ENCODE data around the gene ABCB10. TPM values are rescaled to one million over a fixed set of nuclear protein-coding genes. Genes with fewer than 3 reads are reported as not detected.
"Not testable (repeated sequence)": the region's sequence is repeated elsewhere in the genome, so short reads cannot be mapped to it uniquely, and the experiment has no call there.

The ABCB10 gene
- total RNA-seq, 8 experiments from 2014 or later: 7.1 to 15.1 (median 11.1) TPM

DNA sequence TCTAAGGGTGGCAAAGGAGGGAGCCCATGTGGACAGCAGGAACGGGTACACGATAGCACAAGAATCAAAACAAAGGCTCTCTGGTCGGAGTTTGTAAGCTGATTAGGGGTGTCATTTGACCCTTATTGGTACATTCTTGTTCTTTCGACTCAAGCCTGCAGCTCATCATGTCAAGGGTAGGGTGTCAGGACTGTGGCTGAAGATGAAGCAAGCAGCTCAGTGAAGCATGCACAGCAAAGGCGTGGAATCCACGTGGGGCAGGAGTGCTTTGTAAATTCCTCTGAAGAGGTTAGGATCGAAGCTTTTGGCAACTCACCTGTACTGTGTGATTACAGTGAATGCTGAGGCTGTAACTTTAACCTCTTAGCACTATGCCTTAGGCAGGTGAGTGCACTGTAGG lies 4.7 kb upstream of the ABCB10 start:
- in situ Hi-C loops (cut with MboI; ENCODE audit: low pct_unique_long_range_greater_than_20kb in 2 of 9, low sequenced_read_pairs in 9 of 9, unreplicated experiment in 9 of 9): no loop called here
- no peak overlapping the region for H3K27ac ChIP-seq
- 0 to 69% (median 50%) methylated on average over 1 to 7 of the region's 7 CpGs; no CpG with 5 or more reads in 2 of the 10 experiments for WGBS, 10 experiments

DNA sequence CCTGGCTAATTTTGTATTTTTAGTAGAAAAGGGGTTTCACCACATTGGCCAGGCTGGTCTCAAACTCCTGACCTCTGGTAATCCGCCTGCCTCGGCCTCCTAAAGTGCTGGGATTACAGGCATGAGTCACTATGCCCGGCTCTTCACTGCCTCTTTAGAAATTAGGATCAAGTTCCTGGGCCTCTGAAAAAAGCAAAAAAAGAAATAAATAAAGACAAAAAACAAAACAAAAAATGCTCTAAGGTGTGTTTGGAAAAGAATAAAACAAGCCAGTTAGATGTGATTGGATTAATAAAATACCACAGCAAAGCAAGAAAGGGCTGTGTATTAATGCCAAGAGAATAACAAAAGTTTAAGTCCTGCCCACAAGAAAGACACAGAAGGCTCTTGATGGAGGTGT lies 4.2 kb upstream of the ABCB10 start:
- H3K4me1 ChIP-seq (replicated peaks in 1 of 2): peaks cover 3 to 4% of the 10 kb centered on the region in 2 donors
- no peak overlapping the region for H3K27ac ChIP-seq
- 38 to 87% (median 65%) methylated on average over 1 to 3 of the region's 3 CpGs; no CpG with 5 or more reads in 2 of the 10 experiments for WGBS, 10 experiments
- no peak overlapping the region for H3K4me3 ChIP-seq
- in situ Hi-C loops (cut with MboI; ENCODE audit: low pct_unique_long_range_greater_than_20kb in 2 of 9, low sequenced_read_pairs in 9 of 9, unreplicated experiment in 9 of 9): no loop called here
- ATAC-seq (replicated peaks in 6 of 8): no peak

More for the DNA sequence above, 4.7 kb upstream of the ABCB10 start:
- no peak overlapping the region for H3K4me3 ChIP-seq
- H3K4me1 ChIP-seq (replicated peaks in 1 of 2): peaks cover 3 to 4% of the 10 kb centered on the region in 2 donors
- no peak for ATAC-seq (replicated peaks in 6 of 8)

DNA sequence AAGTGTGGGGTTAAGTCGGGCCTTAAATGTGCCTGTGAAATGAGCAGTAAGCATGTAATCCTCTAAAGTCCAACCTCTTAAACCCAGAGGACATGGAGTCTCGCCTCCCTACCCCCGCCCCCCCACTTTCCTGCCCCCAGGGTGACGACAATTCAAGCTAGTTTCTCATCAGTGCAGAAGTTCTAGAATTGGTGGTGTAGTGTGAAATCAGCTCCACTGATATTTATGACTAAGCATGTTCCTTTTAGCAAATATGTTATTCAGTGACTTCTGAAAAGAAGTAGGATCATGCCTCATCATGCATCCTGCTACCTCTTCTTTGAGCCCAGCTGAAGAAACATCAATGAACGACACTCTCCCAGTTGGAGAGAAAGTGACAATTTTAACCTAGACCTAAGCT lies 2.6 kb upstream of the ABCB10 start:
- in situ Hi-C loops (cut with MboI; ENCODE audit: low pct_unique_long_range_greater_than_20kb in 2 of 9, low sequenced_read_pairs in 9 of 9, unreplicated experiment in 9 of 9): no loop called here
- ATAC-seq (replicated peaks in 6 of 8): no peak
- Histone ChIP-seq H3K4me3 (no peak overlapping the region), H3K4me1 (replicated peaks in 1 of 2) (peaks cover 17 to 18% of the 10 kb centered on the region in 2 donors), H3K27ac (no peak overlapping the region)
- WGBS, 10 experiments: 13 to 95% (median 75%) methylated on average over 1 to 2 of the region's 5 CpGs; no CpG with 5 or more reads in 3 of the 10 experiments

DNA sequence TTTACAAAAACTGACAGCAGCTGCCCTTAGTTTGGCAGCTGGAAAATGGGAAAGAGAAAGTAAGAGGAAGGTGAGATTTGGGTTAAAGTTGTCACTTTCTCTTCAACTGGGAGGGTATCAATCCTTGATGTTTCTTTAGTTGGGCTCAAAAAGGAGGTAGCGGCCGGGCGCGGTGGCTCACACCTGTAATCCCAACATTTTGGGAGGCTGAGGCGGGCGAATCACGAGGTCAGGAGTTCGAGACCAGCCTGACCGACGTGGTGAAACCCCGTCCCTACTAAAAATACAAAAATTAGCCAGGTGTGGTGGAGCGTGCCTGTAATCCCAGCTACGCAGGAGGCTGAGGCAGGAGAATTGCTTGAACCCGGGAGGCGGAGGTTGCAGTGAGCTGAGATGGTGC lies 1.6 kb upstream of the ABCB10 start:
- H3K4me1 ChIP-seq (replicated peaks in 1 of 2): peaks cover 23 to 25% of the 10 kb centered on the region in 2 donors
- ATAC-seq (replicated peaks in 6 of 8); H3K4me3 ChIP-seq; H3K27ac ChIP-seq; in situ Hi-C loops (cut with MboI; ENCODE audit: low pct_unique_long_range_greater_than_20kb in 2 of 9, low sequenced_read_pairs in 9 of 9, unreplicated experiment in 9 of 9): not testable (repeated sequence)
- WGBS, 10 experiments: 94 to 100% (median 96%) methylated on average over 1 to 14 of the region's 15 CpGs; no CpG with 5 or more reads in 1 of the 10 experiments

DNA sequence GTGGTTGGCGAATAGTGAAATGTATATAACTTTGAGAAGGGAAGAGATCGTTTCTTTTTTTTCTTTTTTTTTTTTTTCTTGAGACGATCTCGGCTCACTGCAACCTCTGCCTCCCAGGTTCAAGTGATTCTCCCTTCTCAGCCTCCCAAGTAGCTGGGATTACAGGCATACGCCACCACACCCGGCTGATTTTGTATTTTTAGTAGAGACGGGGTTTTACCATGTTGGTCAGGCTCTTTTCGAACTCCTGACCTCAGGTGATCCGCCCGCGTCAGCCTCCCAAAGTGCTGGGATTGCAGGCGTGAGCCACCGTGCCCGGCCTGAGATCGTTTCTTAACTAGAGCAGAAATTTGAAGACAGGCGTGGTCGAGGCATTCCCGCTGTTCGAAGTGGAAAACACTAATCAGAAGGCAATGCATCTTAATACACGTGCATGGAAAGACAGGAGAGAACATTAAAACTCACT lies 862 bp upstream of the ABCB10 start:
- H3K4me3 ChIP-seq: peak overlapping the region; percentile 66 to 88 (median 70)
- H3K4me1 ChIP-seq (replicated peaks in 1 of 2): peaks cover 27 to 28% of the 10 kb centered on the region in 2 donors
- in situ Hi-C loops (cut with MboI; ENCODE audit: low pct_unique_long_range_greater_than_20kb in 2 of 9, low sequenced_read_pairs in 9 of 9, unreplicated experiment in 9 of 9); ATAC-seq (replicated peaks in 6 of 8): not testable (repeated sequence)
- 4 to 92% (median 69%) methylated on average over 3 to 14 of the region's 20 CpGs; no CpG with 5 or more reads in 2 of the 10 experiments for WGBS, 10 experiments
- H3K27ac ChIP-seq: peak overlapping the region; percentile 4 to 8

DNA sequence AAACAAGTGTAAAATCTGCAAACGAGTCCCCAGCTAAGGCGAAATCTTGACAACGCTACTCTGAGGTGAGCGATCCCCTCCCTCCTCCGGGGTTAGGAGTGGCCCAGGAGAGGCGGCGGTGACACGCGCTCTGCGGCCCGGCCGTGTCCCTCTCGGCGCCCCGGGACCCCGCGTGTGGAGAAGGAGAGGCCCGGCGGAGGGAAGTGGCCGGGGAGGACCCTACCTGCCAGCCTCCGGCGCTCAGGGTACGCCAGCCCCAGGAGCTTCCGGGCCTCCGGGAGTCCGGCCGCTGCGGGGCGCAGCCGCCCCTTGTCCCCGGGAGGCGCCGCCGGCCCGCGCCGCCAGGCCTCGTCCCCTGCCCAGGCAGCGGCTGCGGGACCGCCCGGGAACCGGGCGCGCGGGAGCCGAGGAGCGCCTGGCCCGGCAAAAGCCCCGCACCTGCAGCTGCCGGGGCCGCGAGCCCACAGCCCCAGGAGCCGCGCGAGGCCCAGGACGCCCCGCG lies 543 bp downstream of the ABCB10 start:
- peaks cover 27 to 28% of the 10 kb centered on the region in 2 donors for H3K4me1 ChIP-seq (replicated peaks in 1 of 2)
- ATAC-seq (replicated peaks in 6 of 8): peak; percentile 4 to 13 (median 10)
- peak overlapping the region; percentile 78 to 84 for H3K27ac ChIP-seq
- in situ Hi-C loops (cut with MboI; ENCODE audit: low pct_unique_long_range_greater_than_20kb in 2 of 9, low sequenced_read_pairs in 9 of 9, unreplicated experiment in 9 of 9): no loop called here
- peak overlapping the region; percentile 66 to 88 (median 70) for H3K4me3 ChIP-seq
- 0% methylated on average over 1 to 16 of the region's 59 CpGs; no CpG with 5 or more reads in 4 of the 10 experiments for WGBS, 10 experiments

DNA sequence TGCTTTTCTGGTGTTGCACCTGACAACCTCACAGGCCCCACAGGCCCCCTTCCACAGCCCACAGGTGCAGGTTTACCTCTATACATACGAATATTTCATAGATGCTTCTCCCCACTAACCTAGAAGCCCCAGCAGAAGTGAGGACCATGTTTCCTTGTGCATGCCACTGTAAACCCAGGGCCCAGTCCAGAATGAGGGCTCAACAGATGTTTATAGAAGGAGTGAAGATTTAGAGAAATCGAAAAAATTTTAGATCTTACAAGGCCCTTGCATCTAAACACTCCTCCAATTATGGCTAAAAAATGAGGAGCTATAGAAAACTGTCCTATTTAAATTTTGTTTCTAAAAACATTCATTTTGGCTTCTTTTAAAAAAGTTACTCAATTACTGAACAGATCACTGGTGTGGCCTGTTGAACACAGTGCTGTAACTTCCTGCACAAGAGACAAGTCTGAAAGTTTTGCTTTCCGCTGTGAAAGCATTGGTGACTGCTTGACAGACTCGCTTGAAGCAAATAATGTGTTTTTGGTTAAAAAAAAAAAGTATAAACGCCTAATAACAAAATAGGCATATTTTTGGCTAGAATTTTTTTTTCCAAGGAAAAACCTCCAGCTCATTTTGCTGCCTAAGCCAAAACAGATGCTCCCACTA lies 1.2 kb downstream of the ABCB10 start:
- no peak for ATAC-seq (replicated peaks in 6 of 8)
- Histone ChIP-seq H3K4me3 (peak overlapping the region; percentile 66 to 88 (median 70)), H3K4me1 (replicated peaks in 1 of 2) (peaks cover 28 to 33% of the 10 kb centered on the region in 2 donors), H3K27ac (no peak overlapping the region)
- in situ Hi-C loops (cut with MboI; ENCODE audit: low pct_unique_long_range_greater_than_20kb in 2 of 9, low sequenced_read_pairs in 9 of 9, unreplicated experiment in 9 of 9): no loop called here
- 0 to 43% (median 26%) methylated on average over 1 to 5 of the region's 5 CpGs; no CpG with 5 or more reads in 1 of the 10 experiments for WGBS, 10 experiments

DNA sequence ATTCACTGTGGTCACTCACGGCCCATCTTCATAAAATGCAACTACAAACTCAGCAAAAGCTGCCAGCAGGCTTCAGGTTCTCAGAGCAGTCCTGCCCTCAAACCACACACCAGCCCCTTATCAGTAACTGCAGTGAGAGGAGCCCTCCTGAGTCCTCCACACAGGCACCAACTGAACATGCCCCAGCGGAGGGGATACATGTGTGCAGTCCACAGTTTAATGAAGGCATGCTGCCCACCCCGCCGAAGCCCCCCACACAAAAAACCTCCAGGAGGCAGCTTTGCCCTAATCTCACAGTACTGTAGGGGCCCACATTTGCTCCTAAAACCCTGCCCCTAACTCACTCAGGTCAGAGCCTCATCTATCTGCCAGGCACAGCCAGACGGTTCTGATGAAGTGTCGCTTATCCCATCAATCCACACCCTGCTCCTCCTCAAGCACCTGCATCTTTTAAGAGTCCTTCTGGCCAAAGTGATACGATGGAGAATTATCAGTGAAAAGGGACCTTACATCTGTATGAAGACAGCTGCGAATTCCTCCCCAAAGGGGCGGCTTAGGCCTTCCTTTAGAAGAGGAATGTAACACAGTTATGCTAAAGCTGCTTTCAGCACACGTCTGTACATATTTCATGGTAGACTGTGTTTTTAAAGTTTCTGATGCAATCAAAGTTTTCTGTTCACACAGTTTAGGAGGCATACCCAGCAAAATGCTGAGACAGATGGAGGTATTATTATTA lies 3.5 kb downstream of the ABCB10 start:
- ATAC-seq (replicated peaks in 6 of 8): no peak
- H3K4me3 ChIP-seq: no peak overlapping the region
- H3K27ac ChIP-seq: no peak overlapping the region
- H3K4me1 ChIP-seq (replicated peaks in 1 of 2): peaks cover 34 to 35% of the 10 kb centered on the region in 2 donors
- in situ Hi-C loops (cut with MboI; ENCODE audit: low pct_unique_long_range_greater_than_20kb in 2 of 9, low sequenced_read_pairs in 9 of 9, unreplicated experiment in 9 of 9): no loop called here
- 17 to 85% (median 73%) methylated on average over 1 to 10 of the region's 10 CpGs; no CpG with 5 or more reads in 2 of the 10 experiments for WGBS, 10 experiments

DNA sequence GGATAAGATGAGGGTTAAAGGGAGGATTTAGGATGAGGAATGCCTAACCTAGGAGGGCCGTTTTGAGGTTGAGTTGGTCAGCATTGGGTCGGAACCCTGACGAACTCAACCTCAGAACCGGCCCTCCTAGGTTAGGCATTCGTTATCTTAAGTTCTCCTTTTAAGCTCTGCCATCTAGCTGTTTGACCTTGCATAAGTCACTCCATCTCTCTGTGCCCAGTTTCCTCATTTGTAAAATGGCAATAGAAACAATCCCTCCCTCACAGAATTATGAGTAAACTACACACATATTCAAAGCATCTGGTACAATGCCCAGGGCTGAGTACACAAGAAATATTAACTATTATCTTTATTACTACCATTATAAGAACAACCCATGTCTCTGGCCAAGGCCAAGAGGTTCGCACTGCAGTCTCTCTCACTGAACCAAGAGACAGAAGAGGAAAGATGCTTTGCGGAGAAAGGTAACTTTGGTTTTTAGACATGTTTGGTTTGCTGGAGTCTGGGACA lies 4.8 kb downstream of the ABCB10 start:
- ATAC-seq (replicated peaks in 6 of 8): no peak

DNA sequence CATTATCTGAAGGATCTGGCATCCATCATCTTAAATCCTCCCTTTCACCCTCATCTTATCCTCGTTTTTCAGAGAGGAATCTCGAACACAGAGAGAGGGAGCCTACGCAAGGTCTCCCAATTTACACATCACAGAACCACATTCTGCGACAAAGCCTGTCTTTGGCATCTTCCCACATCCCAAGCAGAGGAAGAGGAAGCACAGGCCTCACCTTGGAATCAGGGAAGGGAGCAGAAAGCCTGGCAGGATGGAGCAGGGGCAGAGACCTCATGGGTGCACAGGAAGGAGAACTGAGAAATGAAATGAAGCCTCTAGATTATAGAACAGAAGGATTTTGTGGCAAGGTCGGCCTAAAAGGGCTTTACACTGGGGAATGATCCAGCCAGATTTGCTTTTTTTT lies 5.8 kb downstream of the ABCB10 start:
- in situ Hi-C loops (cut with MboI; ENCODE audit: low pct_unique_long_range_greater_than_20kb in 2 of 9, low sequenced_read_pairs in 9 of 9, unreplicated experiment in 9 of 9): no loop called here
- H3K27ac ChIP-seq: no peak overlapping the region
- H3K4me3 ChIP-seq: no peak overlapping the region
- no peak for ATAC-seq (replicated peaks in 6 of 8)
- 40 to 100% (median 82%) methylated on average over 1 to 4 of the region's 5 CpGs; no CpG with 5 or more reads in 4 of the 10 experiments for WGBS, 10 experiments
- H3K4me1 ChIP-seq (replicated peaks in 1 of 2): peaks cover 31 to 36% of the 10 kb centered on the region in 2 donors

More for the DNA sequence above, 4.8 kb downstream of the ABCB10 start:
- in situ Hi-C loops (cut with MboI; ENCODE audit: low pct_unique_long_range_greater_than_20kb in 2 of 9, low sequenced_read_pairs in 9 of 9, unreplicated experiment in 9 of 9): no loop called here
- H3K4me1 ChIP-seq (replicated peaks in 1 of 2): peaks cover 31% of the 10 kb centered on the region in 2 donors
- WGBS, 10 experiments: 80 to 100% (median 96%) methylated on average over 1 to 7 of the region's 7 CpGs; no CpG with 5 or more reads in 1 of the 10 experiments
- no peak overlapping the region for H3K4me3 ChIP-seq
- H3K27ac ChIP-seq: no peak overlapping the region

DNA sequence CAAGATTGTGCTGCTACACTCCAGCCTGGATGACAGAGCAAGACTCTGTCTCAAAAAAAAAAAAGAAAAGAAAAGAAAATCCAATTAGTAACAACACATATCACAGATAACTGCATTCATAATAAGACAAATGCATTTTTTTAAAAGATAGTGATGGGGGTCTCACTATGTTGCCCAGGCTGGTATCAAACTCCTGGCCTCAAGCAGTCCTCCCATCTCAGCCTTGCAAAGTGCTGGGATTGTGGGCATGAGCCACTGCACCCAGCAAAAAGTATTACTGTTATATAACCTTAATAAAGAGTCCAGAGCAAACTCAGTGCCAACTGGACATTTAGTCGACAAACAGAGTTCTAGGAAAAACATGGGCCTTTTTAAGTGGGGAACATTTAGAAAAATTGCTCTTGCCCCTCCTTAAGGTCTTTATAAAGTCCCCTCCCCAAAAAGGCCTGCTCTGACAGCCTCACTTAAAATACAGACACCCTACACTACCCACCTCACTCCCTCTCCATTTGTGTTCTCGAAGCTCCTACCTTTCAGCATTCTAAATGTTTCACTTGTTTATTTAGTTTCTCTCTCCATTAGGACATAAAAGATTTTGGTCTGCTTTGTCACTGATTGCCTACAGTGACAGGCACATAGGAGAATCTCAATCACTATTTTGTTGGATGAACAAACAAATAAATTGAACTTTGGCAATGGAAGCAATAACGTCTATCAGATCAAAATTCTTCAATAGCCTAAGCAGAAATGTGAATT lies 7.5 kb downstream of the ABCB10 start:
- no peak overlapping the region for H3K27ac ChIP-seq
- no peak for ATAC-seq (replicated peaks in 6 of 8)
- H3K4me1 ChIP-seq (replicated peaks in 1 of 2): peaks cover 17 to 22% of the 10 kb centered on the region in 2 donors
- in situ Hi-C loops (cut with MboI; ENCODE audit: low pct_unique_long_range_greater_than_20kb in 2 of 9, low sequenced_read_pairs in 9 of 9, unreplicated experiment in 9 of 9): no loop called here
- 27 to 100% (median 93%) methylated on average over 1 to 3 of the region's 3 CpGs for WGBS, 10 experiments
- no peak overlapping the region for H3K4me3 ChIP-seq

DNA sequence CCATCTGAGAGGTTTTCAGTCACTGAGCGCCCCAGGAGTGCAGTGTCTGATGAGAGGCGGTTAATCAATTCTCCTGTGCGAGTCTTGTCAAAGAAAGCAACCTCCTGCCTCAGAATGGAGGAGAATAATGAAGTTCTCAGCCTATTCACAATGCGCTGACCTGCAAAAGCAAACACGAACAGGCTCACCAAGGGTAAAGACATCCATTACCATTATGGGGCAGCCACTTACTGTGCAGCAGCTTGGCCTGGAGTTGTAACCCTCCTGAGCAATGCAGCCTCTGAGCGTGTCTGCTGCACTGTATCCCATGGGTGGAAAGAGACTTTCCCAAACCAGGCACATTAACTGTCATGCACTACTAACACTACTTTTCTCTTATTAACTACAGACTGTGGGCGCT lies 11.0 kb downstream of the ABCB10 start:
- peak in 3 of 8 experiments; percentile 29 to 94 (median 38) for ATAC-seq (replicated peaks in 6 of 8)
- in situ Hi-C loops (cut with MboI; ENCODE audit: low pct_unique_long_range_greater_than_20kb in 2 of 9, low sequenced_read_pairs in 9 of 9, unreplicated experiment in 9 of 9): no loop called here
- no peak overlapping the region for H3K4me3 ChIP-seq
- H3K27ac ChIP-seq: no peak overlapping the region
- peaks cover 9 to 11% of the 10 kb centered on the region in 2 donors for H3K4me1 ChIP-seq (replicated peaks in 1 of 2)
- WGBS, 10 experiments: 58 to 100% (median 80%) methylated on average over 1 to 7 of the region's 7 CpGs; no CpG with 5 or more reads in 3 of the 10 experiments
